ENCODE results near the gene COBLL1. TPM values are rescaled to one million over a fixed set of nuclear protein-coding genes. Genes with fewer than 3 reads are reported as not detected.

COBLL1 gene
- total RNA-seq, 1 experiment from 2014 or later: 3.6 TPM

DNA sequence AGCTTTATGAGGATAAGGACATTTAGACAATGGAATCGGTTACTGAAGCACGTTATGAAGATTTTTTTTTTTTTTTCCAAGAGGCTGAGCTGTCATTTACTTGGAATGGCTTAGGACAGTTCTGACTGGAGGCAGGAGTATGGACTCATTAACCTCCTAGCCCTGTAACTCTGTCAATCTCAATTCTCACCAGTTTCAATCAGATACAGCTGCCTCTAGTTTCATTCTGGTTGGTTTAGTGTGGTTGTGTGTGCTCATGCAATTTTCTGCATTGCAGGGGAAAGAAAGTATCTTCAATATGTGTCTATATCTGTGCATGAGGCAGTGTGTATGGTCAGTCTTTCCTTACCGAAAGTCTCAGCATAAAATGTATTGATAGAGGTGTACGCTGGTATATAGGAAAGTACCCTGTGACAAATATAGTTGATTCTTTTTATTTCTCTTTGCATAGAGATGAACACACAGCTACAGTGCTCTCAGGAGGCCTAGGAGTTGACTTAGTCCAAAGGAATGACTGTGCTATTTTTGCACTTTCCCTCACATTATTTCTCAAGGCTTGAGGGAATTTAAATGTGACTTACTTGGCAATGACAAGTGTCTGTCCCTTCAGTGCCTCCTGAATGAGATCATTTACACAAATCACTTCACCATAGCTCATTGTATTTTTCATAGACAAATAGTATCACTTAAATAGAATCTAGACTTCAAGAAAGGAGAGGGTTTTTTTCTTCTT lies 169.8 kb downstream of the COBLL1 start:
- Histone ChIP-seq H4K20me1 (ENCODE audit: low read length) (no peaks in the 10 kb centered on the region), H3K36me3 (ENCODE audit: low read depth, low read length) (no peaks in the 10 kb centered on the region), H3K9me2 (replicated peaks; ENCODE audit: low read length) (no peaks in the 10 kb centered on the region), H3K4me3 (ENCODE audit: low read length) (no peak overlapping the region), H3F3A (ENCODE audit: low read length, unreplicated experiment) (no peaks in the 10 kb centered on the region), H3K9ac (ENCODE audit: low read length) (no peak overlapping the region), H3K79me2 (ENCODE audit: low read length) (no peaks in the 10 kb centered on the region), H3K27ac (ENCODE audit: low read length) (no peak overlapping the region), H3K9me3 (ENCODE audit: low read length) (no peaks in the 10 kb centered on the region), H3K27me3 (ENCODE audit: low read length) (no peaks in the 10 kb centered on the region), H3K4me2 (ENCODE audit: low read length) (no peak overlapping the region), H2AFZ (ENCODE audit: low read length) (no peak overlapping the region), H3K4me1 (ENCODE audit: insufficient read depth, low read length) (no peaks in the 10 kb centered on the region)
- ATAC-seq (no peak), DNase-seq (no peak)
- CTCF ChIA-PET: no interaction called here
- intact Hi-C loops (cut with micrococcal nuclease): no loop called here
- TF ChIP-seq EZH2 (IDR thresholded peaks at IDR 0.05; ENCODE audit: low read length, unreplicated experiment): no peak
- TF ChIP-seq, protein P1, sequence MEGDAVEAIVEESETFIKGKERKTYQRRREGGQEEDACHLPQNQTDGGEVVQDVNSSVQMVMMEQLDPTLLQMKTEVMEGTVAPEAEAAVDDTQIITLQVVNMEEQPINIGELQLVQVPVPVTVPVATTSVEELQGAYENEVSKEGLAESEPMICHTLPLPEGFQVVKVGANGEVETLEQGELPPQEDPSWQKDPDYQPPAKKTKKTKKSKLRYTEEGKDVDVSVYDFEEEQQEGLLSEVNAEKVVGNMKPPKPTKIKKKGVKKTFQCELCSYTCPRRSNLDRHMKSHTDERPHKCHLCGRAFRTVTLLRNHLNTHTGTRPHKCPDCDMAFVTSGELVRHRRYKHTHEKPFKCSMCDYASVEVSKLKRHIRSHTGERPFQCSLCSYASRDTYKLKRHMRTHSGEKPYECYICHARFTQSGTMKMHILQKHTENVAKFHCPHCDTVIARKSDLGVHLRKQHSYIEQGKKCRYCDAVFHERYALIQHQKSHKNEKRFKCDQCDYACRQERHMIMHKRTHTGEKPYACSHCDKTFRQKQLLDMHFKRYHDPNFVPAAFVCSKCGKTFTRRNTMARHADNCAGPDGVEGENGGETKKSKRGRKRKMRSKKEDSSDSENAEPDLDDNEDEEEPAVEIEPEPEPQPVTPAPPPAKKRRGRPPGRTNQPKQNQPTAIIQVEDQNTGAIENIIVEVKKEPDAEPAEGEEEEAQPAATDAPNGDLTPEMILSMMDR (conservative IDR thresholded peaks at IDR 0.05; ENCODE audit: low read depth, low read length): no peak
- TF ChIP-seq EZH2phosphoT487 (IDR thresholded peaks at IDR 0.05; ENCODE audit: borderline replicate concordance, low read length): no peak
- POLR2A ChIA-PET (ENCODE audit: unreplicated experiment): no interaction called here
- no TSS peak for BruUV-seq (replicated peaks)

DNA sequence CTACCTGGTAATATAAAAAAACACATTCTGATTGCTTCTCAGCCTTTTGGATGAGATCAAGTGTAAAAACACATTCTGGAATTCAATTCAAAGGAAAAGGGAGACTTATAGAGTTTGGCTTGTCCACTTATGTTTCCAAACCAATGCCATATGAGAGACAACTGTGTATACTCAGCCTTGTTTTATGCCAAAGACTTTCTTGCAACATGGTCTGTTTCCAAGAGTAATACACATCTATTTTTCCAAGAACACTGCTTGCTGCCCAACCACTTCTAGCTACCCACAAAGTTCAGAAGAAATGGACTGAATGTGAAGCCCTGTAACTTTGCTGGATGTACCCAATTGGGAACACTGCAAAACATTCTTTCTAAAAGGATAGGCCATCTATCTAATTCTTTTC lies 172.3 kb downstream of the COBLL1 start:
- Histone ChIP-seq H3K4me1 (ENCODE audit: insufficient read depth, low read length) (no peaks in the 10 kb centered on the region), H3K36me3 (ENCODE audit: low read depth, low read length) (no peaks in the 10 kb centered on the region), H3K4me2 (ENCODE audit: low read length) (no peak overlapping the region), H2AFZ (ENCODE audit: low read length) (no peak overlapping the region), H3K9me3 (ENCODE audit: low read length) (no peaks in the 10 kb centered on the region), H4K20me1 (ENCODE audit: low read length) (no peaks in the 10 kb centered on the region), H3K9ac (ENCODE audit: low read length) (no peak overlapping the region), H3K9me2 (replicated peaks; ENCODE audit: low read length) (no peaks in the 10 kb centered on the region), H3K27me3 (ENCODE audit: low read length) (no peaks in the 10 kb centered on the region), H3K4me3 (ENCODE audit: low read length) (no peak overlapping the region), H3F3A (ENCODE audit: low read length, unreplicated experiment) (no peaks in the 10 kb centered on the region), H3K79me2 (ENCODE audit: low read length) (no peaks in the 10 kb centered on the region), H3K27ac (ENCODE audit: low read length) (no peak overlapping the region)
- DNase-seq: no peak
- POLR2A ChIA-PET (ENCODE audit: unreplicated experiment): no interaction called here
- BruUV-seq (replicated peaks): no TSS peak
- CTCF ChIA-PET: no interaction called here
- intact Hi-C loops (cut with micrococcal nuclease): no loop called here
- no peak for ATAC-seq
- TF ChIP-seq, protein P1 (conservative IDR thresholded peaks at IDR 0.05; ENCODE audit: low read depth, low read length): no peak
- no peak for TF ChIP-seq EZH2 (IDR thresholded peaks at IDR 0.05; ENCODE audit: low read length, unreplicated experiment)

DNA sequence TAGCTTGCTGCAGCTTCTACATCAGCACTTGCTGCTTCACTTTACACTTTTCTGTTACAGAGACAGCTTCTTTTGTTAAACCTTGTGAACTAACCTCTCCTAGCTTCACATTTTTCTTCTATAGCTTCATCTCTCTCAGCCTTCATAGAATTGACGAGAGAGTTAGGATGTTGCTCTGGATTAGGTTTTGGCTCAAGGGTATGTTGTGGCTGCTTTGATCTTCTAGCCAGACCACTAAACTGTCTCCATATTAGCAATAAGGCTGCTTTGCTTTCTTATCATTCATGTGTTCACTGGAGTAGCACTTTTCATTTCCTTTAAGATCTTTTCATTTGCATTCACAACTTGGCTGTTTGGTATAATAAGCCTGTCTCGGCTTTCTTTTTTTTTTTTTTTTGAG lies 174.1 kb downstream of the COBLL1 start:
- Histone ChIP-seq H3K9ac (ENCODE audit: low read length) (no peak overlapping the region), H4K20me1 (ENCODE audit: low read length) (no peaks in the 10 kb centered on the region), H3K9me3 (ENCODE audit: low read length) (no peaks in the 10 kb centered on the region), H3K9me2 (replicated peaks; ENCODE audit: low read length) (no peaks in the 10 kb centered on the region), H2AFZ (ENCODE audit: low read length) (no peak overlapping the region), H3K36me3 (ENCODE audit: low read depth, low read length) (no peaks in the 10 kb centered on the region), H3K27ac (ENCODE audit: low read length) (no peak overlapping the region), H3K4me1 (ENCODE audit: insufficient read depth, low read length) (no peaks in the 10 kb centered on the region), H3K4me2 (ENCODE audit: low read length) (no peak overlapping the region), H3F3A (ENCODE audit: low read length, unreplicated experiment) (no peaks in the 10 kb centered on the region), H3K27me3 (ENCODE audit: low read length) (no peaks in the 10 kb centered on the region), H3K79me2 (ENCODE audit: low read length) (no peaks in the 10 kb centered on the region), H3K4me3 (ENCODE audit: low read length) (no peak overlapping the region)
- no peak for ATAC-seq
- POLR2A ChIA-PET (ENCODE audit: unreplicated experiment): no interaction called here
- intact Hi-C loops (cut with micrococcal nuclease): no loop called here
- no TSS peak for BruUV-seq (replicated peaks)
- no peak for DNase-seq
- TF ChIP-seq EZH2phosphoT487 (IDR thresholded peaks at IDR 0.05; ENCODE audit: borderline replicate concordance, low read length): no peak
- TF ChIP-seq, protein P1 (conservative IDR thresholded peaks at IDR 0.05; ENCODE audit: low read depth, low read length): no peak
- TF ChIP-seq EZH2 (IDR thresholded peaks at IDR 0.05; ENCODE audit: low read length, unreplicated experiment): no peak
- CTCF ChIA-PET: no interaction called here

All from PC-3 (cell line).